ENCODE data around the gene ESAM.

Gene ESAM

GRCh38 chr11:124751741-124752470 lies 10.2 kb downstream of the ESAM start, which contains the start of gene VSIG2:
TSS of gene VSIG2 (minus strand) at chr11:124752255. CDS start at chr11:124752137, 118 bp downstream.
- no peak for DNase-seq

DNA sequence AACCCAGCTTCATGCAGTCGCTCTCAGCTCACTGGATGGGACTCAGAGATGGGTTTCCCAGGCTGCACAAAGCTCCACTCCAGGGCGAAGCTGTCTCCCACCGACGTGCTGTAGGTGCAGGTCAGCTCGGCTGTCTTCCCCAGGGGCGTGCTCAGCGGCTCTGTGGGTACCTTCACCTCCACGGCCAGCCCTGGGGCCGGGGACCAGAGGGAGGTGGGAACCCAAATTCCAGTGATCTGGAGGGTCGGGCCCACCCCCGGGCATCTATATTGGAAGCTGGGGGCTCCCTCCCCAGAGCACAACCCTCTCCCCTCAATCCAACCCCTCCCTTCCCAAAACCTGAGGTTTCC lies 10.7 kb downstream of the ESAM start:
- DNase-seq = no peak

DNA sequence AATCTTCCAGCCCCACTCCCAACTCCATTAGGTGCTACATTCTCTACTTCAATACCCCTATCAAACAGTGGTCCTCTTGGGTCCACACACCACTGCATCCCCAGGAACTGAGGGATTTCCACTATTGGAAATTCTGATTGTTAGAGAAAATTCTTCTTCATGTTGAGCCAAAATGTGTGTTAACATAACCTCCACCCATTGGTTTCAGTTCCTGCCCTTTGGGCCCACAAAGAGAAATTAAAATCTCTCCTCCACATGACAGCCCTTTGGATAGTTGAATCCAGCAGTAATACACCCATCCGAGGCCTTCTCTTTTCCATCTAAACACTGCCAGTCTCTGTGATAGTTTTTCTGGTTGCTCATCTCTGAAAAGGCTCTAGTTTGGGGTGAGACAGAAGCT lies 12.2 kb downstream of the ESAM start:
- DNase-seq = no peak

GRCh38 chr11:124748481-124749343 lies 13.4 kb downstream of the ESAM start:
- no peak for DNase-seq

DNA sequence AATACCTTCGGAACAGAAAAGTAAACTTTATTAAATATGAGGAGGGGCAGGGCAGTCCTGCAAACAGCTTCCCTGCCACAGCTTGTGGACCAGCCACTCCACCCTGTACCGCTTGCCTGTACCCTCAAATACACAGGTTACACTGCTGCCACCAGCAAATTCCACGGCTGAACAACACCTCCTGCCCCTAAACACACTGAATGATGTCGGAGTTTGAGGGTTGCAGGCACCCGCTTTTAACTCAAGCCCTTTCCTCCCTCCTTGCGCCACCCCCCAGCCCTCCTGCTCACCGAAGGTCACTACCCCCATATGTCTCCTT lies 14.0 kb downstream of the ESAM start:
- DNase-seq = no peak

DNA sequence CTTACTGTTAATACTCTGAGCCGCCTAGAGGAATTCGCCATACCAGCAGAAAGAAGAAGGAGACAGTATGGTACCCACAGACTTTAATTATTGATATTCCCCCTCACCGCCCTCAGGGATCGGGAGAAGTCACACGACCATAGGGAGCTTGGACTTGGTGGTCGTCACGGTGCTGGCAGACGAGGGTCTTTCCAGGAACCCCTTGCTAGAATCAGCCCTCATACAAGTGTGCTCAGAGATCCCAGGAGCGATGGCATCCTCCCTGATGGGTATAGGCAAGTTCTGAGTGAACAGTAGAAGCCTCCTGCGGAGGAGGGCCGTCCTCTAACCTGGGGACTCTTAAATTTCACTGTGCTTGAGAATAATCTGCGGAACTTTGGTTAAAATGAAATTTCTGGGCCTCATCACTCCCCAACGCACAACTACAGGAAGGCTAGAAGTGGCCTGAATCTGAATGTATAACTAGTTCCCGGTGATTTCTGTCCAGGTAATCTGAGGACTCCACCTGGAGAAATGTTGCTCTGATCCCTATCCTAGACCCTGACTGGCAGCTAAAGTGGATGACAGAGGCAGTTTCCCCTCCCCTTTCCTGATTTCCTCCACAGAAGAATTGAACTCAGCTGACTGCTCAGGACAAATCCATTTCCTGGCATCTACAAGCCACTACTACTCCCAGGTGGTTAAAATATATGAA lies 14.5 kb downstream of the ESAM start:
- DNase-seq = no peak

DNA sequence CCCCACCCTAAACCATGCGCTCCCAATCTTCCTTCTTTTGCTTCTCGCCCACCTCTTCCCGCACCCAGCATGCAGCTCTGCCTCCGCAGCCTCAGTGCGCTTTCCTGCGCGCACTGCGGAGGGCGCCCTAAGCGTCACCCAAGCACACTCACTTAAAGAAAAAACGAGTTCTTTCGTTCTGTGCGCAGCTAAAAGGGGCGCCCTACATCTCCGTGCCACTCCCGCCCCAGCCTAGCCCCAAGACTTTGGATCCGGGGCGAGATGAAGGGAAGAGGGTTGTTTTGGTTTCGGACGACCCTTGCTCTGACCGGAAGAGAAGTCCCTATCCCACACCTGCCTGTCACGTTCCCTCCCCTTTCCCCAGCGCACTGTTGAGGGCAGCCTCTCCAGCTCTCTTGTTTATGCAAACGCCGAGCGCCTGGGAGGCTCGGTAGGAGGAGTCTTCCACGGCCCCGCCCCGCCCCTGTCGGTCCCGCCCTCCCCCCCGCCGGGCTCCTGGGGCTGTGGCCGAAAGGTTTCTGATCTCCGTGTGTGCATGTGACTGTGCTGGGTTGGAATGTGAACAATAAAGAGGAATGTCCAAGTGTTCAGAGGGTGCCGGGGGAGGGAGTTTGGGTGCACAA lies 15.4 kb downstream of the ESAM start:
- peak; percentile 82 for DNase-seq

GRCh38 chr11:124745835-124746620 lies 16.1 kb downstream of the ESAM start:
- peak; percentile 43 for DNase-seq

DNA sequence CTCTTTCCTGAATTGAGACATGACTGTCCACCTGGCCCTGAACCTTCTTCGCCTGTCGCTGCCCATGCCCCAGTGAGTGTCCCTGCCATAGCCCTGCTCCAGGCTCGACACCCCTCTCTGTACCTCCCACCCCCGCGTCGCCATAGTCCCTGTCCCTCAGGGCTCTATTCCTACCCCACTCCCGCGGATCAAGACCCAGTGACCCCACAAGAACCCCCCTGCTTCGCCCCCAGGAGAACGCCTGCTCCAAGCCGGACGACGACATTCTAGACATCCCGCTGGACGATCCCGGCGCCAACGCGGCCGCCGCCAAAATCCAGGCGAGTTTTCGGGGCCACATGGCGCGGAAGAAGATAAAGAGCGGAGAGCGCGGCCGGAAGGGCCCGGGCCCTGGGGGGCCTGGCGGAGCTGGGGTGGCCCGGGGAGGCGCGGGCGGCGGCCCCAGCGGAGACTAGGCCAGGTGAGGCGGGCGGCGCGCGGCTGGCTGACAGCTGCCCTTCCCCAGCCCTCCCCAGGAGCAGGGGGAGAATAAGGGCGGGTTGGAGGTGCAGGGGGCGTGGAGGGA lies 16.7 kb downstream of the ESAM start:
- DNase-seq = no peak

DNA sequence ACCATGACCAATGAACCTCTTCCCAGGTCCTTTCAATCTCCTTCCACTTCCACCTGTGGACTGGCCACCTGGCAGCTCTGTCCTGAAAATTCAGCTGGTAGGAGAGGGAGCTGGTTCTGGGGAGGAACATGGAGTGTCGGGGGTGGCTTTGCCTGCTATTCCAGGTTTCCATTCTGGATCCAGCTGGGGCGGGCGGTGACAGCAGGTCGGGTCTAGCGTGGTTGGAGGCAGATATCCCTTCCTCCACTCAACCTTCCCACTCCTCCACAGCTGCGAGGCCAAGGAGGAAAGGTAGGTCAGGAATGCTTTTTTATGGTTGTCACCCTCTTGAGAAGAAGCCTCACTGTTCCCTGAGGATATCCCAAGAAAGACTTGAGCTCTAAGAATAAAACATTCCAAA lies 19.0 kb downstream of the ESAM start:
- no peak for DNase-seq

GRCh38 chr11:124742555-124742954 lies 19.5 kb downstream of the ESAM start:
- DNase-seq = no peak

DNA sequence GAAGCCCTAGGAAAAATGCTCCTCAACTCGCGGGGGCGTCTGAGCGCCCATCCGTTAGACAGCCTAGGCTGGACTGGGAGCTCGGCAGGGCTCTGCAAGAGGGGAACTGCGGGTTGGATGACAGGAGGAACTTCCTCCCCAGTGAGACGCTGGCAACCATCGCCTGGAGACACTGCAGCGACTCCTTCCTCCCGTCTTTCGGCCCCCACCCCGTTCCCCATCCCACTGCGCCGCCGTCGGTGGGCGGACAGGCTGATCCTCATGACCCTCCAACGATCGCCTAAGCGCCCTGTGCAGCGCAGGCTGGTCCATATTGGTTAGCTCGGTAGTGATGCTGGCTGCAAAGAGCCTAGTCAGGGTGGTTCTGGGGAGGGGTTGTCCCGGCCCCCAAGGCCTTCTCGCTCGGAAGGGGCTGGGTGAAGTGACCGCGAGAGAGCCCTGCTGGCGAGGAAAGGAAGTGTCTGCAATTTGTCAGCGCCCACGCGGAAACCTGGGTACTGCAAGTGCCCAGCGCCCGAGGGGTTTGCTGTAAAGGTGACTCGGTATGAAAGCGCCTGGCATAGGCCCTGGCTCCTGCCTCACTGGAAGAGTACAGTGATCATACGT lies 21.7 kb downstream of the ESAM start:
- DNase-seq = peak; percentile 51

- peak; percentile 90 for DNase-seq
Observed at GRCh38 chr11:124739479-124740276, 22.4 kb downstream of the ESAM start, which contains the start of gene NRGN. TSS of gene NRGN (plus strand) at chr11:124739942. CDS start at chr11:124740085, 143 bp downstream.

- no peak for DNase-seq
Observed at GRCh38 chr11:124738713-124739478, 23.2 kb downstream of the ESAM start.

DNA sequence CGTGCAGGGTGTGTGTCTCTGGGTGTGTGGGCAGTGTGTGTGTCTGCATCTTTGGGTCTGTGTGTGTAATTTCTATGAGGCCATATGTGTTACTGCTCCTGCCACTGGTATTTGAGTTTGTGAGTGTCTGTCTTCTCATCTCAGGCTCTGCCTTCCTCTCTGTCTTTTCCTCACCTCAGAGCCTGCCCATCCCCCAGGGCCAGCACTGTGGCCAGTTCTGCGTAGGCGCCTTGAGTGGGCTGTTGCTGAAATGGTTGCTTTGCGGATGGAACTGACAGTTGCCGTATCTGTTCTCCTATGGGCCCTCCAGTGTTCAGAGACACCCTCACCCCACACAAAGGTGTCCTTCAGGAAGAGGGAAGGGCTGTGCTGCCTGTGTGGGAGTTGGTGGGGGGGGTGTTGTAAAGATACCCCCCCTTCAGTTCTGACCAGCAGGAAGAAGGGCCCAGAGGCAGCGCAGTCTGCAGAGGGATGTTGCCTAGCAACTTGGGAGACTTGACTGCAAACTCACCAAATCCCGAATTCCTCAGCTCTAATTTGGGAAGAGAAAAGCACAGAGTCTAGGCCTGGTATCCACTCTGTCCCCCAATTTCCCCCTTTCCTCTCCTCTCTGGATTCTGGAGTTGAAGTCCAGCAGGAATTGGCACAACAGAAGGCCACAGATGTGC lies 24.3 kb downstream of the ESAM start:
- no peak for DNase-seq

DNA sequence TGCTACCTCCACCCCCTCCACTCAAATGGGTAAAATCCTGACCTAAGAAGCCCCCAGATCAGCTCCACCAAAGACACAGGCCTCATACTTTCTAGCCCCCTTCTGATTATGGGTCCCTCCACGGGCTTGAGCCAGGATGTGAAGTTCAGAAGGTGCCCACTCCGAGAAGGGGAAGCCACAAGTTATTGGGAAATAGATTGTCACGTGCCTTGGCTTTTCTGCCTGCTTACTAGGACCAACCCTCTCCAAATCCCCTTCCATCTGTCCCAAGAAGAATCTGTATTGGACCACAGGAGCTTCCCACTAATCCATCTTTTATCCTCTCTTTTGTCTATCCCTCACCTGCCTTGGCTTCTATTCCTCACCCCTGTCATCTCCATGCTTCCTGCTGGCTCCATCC lies 25.4 kb downstream of the ESAM start:
- DNase-seq = no peak

- no peak for DNase-seq
Observed at GRCh38 chr11:124732230-124732629, 29.9 kb downstream of the ESAM start.

- DNase-seq = no peak
Observed at GRCh38 chr11:124729571-124729970, 32.5 kb downstream of the ESAM start.

GRCh38 chr11:124728134-124728533 lies 34.0 kb downstream of the ESAM start:
- no peak for DNase-seq
